OCI-LY7 (cell line): ENCODE data around the gene RRH. TPM values are rescaled to one million over a fixed set of nuclear protein-coding genes. Genes with fewer than 3 reads are reported as not detected.

Experiments
- BruUV-seq: library from RNA; stranded (reverse); fragments of 400-500 nt; replicated peaks from 2 replicates; lab custom pipeline; 2021; lab: Mats Ljungman, UMichigan
- CTCF ChIA-PET: fragments of 300-600 bp; sonication (Branson Sonifier 250); formaldehyde crosslinking; loops from one replicate; lab custom pipeline; 2022; ENCODE audit warnings: antibody characterized with exemption; ENCODE audit not compliant: unreplicated experiment; lab: Charles Lee
- POLR2A ChIA-PET: fragments of 300-600 bp; sonication (Branson Sonifier 250); formaldehyde crosslinking; loops from one replicate; lab custom pipeline; 2022; ENCODE audit warnings: antibody characterized with exemption; lab: Charles Lee
- DNase-seq: peaks from one replicate; pipeline ENCODE4 v3.0.0-alpha.2; 2015; ENCODE audit warnings: low spot score
- H2AFZ ChIP-seq: fragments of 200-600 bp; sonication (generic), shearing (Covaris generic); 2 replicates; pipeline ENCODE4 v1.6.1; 2014; ENCODE audit warnings: mild to moderate bottlenecking, antibody characterized with exemption, low read length, moderate library complexity
- H3K27ac ChIP-seq: fragments of 200-600 bp; sonication (generic); 2 replicates; pipeline ENCODE4 v1.5.1; 2014; ENCODE audit warnings: mixed run types, low read depth, mild to moderate bottlenecking, moderate library complexity, low read length, inconsistent platforms; ENCODE audit not compliant: poor library complexity, severe bottlenecking
- H3K36me3 ChIP-seq: fragments of 200-600 bp; sonication (generic); 2 replicates; pipeline ENCODE4 v1.6.1; 2014; ENCODE audit warnings: mild to moderate bottlenecking, antibody characterized with exemption, low read length, moderate library complexity, mixed read lengths; ENCODE audit not compliant: insufficient read depth
- H3K4me1 ChIP-seq: fragments of 200-600 bp; sonication (generic); 2 replicates; pipeline ENCODE4 v1.5.1; 2014; ENCODE audit warnings: mild to moderate bottlenecking, low read length; ENCODE audit not compliant: insufficient read depth, poor library complexity, severe bottlenecking
- H3K4me2 ChIP-seq: fragments of 200-600 bp; sonication (generic); 2 replicates; pipeline ENCODE4 v1.6.1; 2014; ENCODE audit warnings: mild to moderate bottlenecking, low read length
- H3K4me3 ChIP-seq: fragments of 200-600 bp; sonication (generic); 2 replicates; pipeline ENCODE4 v1.5.1; 2014; ENCODE audit warnings: mild to moderate bottlenecking, low read depth, low read length; ENCODE audit not compliant: poor library complexity, severe bottlenecking
- H3K79me2 ChIP-seq: fragments of 200-600 bp; sonication (generic); 2 replicates; pipeline ENCODE4 v1.6.1; 2016; ENCODE audit warnings: low read depth, mild to moderate bottlenecking, low read length, moderate library complexity, mixed read lengths; ENCODE audit not compliant: insufficient read depth
- H3K9me2 ChIP-seq: fragments of 200-600 bp; sonication (generic); 2 replicates; pipeline ENCODE4 v1.6.1; 2016; ENCODE audit warnings: mild to moderate bottlenecking, low read length, mixed read lengths; ENCODE audit not compliant: insufficient read depth
- H3K9me3 ChIP-seq: fragments of 200-600 bp; sonication (generic); 2 replicates; pipeline ENCODE4 v1.6.1; 2014; ENCODE audit warnings: mild to moderate bottlenecking, mixed run types, low read length, mixed read lengths
- H4K20me1 ChIP-seq: fragments of 200-600 bp; sonication (generic); 2 replicates; pipeline ENCODE4 v1.6.1; 2014; ENCODE audit warnings: mild to moderate bottlenecking, antibody characterized with exemption, low read length, moderate library complexity, mixed read lengths; ENCODE audit not compliant: insufficient read depth
- CTCF ChIP-seq: fragments of 200-600 bp; sonication (generic); conservative IDR thresholded peaks from 2 replicates; pipeline ENCODE4 v1.5.1; 2014; ENCODE audit warnings: mild to moderate bottlenecking, antibody characterized with exemption, low read length, moderate library complexity, mixed read lengths
- EZH2phosphoT487 ChIP-seq: fragments of 200-600 bp; sonication (generic); IDR thresholded peaks from 2 replicates; pipeline ENCODE4 v1.6.1; 2018; ENCODE audit warnings: low read depth, borderline replicate concordance, mild to moderate bottlenecking, mixed run types, antibody characterized with exemption, low read length, moderate library complexity, mixed read lengths
- intact Hi-C: fragments of 100-400 bp; cut with micrococcal nuclease; formaldehyde crosslinking; loops from one replicate; pipeline ENCODE4 v1.10.0; 2022; ENCODE audit not compliant: unreplicated experiment
- total RNA-seq, 2 experiments: library from RNA; depleted of rRNA in 1 of 2; stranded (reverse); fragments of >200 nt in 1 of 2; shearing (Covaris generic) in 1 of 2; gene quantifications; 2 replicates each; pipeline ENCODE4 v1.2.3, GENCODE V29; 2014 to 2022

Gene RRH
- total RNA-seq, 2 experiments from 2014 or later, result 0.23 to 0.35 TPM

GRCh38 chr4:109787807-109788206 is 40.0 kb upstream of the RRH start:
- Histone ChIP-seq H2AFZ (no peak overlapping the region), H3K4me3 (no peak overlapping the region), H3K36me3 (no peaks in the 10 kb centered on the region), H3K4me2 (no peak overlapping the region), H3K9me3 (no peaks in the 10 kb centered on the region), H3K4me1 (no peaks in the 10 kb centered on the region), H3K9me2 (0 out of 2 replicates have a peak, but pooled peaks cover 2% of the 10 kb centered on the region), H3K27ac (no peak overlapping the region), H4K20me1 (no peaks in the 10 kb centered on the region), H3K79me2 (no peaks in the 10 kb centered on the region)
- BruUV-seq, result no TSS peak
- ChIA-PET CTCF (no interaction called here), POLR2A (no interaction called here)
- TF ChIP-seq EZH2phosphoT487, result no peak
- no peak for TF ChIP-seq CTCF
- intact Hi-C loops, result no loop called here
- DNase-seq, result no peak

GRCh38 chr4:109795059-109795458 is 32.7 kb upstream of the RRH start:
- H3K27ac ChIP-seq, result no peak overlapping the region
- H3K36me3 ChIP-seq, result no peaks in the 10 kb centered on the region
- no peaks in the 10 kb centered on the region for H3K4me1 ChIP-seq
- no peak overlapping the region for H3K4me2 ChIP-seq
- H2AFZ ChIP-seq, result no peak overlapping the region
- ChIA-PET CTCF (no interaction called here), POLR2A (interaction anchor here (0.6 to 1.3 kb wide), 5 partner anchors 13 to 1060 kb away, joined by 3 to 4 read pairs (median 3); partner anchors contain the start of gene GAR1)
- H4K20me1 ChIP-seq, result no peaks in the 10 kb centered on the region
- BruUV-seq, result no TSS peak
- H3K9me3 ChIP-seq, result 0 out of 2 replicates have a peak, but pooled peaks cover 9% of the 10 kb centered on the region
- intact Hi-C loops, result no loop called here
- TF ChIP-seq CTCF (no peak), EZH2phosphoT487 (no peak)
- H3K79me2 ChIP-seq, result no peaks in the 10 kb centered on the region
- H3K4me3 ChIP-seq, result no peak overlapping the region
- DNase-seq, result no peak
- 0 out of 2 replicates have a peak, but pooled peaks cover 2% of the 10 kb centered on the region for H3K9me2 ChIP-seq

- intact Hi-C loops, result no loop called here
- no peak overlapping the region for H3K27ac ChIP-seq
- POLR2A ChIA-PET, result no interaction called here
- H3K9me3 ChIP-seq, result 0 out of 2 replicates have a peak, but pooled peaks cover 6% of the 10 kb centered on the region
- no peaks in the 10 kb centered on the region for H4K20me1 ChIP-seq
- H3K9me2 ChIP-seq, result no peaks in the 10 kb centered on the region
- no TSS peak for BruUV-seq
- no peak overlapping the region for H2AFZ ChIP-seq
- H3K36me3 ChIP-seq, result no peaks in the 10 kb centered on the region
- no peaks in the 10 kb centered on the region for H3K79me2 ChIP-seq
- CTCF ChIA-PET, result no interaction called here
- DNase-seq, result no peak
- no peak for TF ChIP-seq EZH2phosphoT487
- no peak for TF ChIP-seq CTCF
- H3K4me2 ChIP-seq, result no peak overlapping the region
- no peak overlapping the region for H3K4me3 ChIP-seq
- no peaks in the 10 kb centered on the region for H3K4me1 ChIP-seq
Observed at GRCh38 chr4:109798866-109799265, 28.9 kb upstream of the RRH start.
